Muscle layer of colon (tissue), 2 donors: ENCODE results near the gene OCIAD1.
"Not testable (repeated sequence)": the region's sequence is repeated elsewhere in the genome, so short reads cannot be mapped to it uniquely, and the experiment has no call there.

Experiments
- H3K27ac ChIP-seq: one replicate; pipeline ENCODE4 v1.7.0; 2013; ENCODE audit warnings: low read depth, mild to moderate bottlenecking, low read length, moderate library complexity
- H3K27me3 ChIP-seq, 2 donors: one replicate each; pipeline ENCODE4 v1.7.0; 2013; ENCODE audit warnings: low read length in 2 of 2, mild to moderate bottlenecking in 2 of 2; ENCODE audit not compliant: insufficient read depth in 2 of 2, control insufficient read depth in 1 of 2
- H3K36me3 ChIP-seq: one replicate; pipeline ENCODE4 v1.7.0; 2013; ENCODE audit warnings: mild to moderate bottlenecking, low read length; ENCODE audit not compliant: insufficient read depth
- H3K4me1 ChIP-seq: one replicate; pipeline ENCODE4 v1.7.0; 2013; ENCODE audit warnings: mild to moderate bottlenecking, low read length; ENCODE audit not compliant: insufficient read depth
- H3K4me3 ChIP-seq, 2 donors: one replicate each; pipeline ENCODE4 v1.7.0; 2013; ENCODE audit warnings: low read length in 2 of 2, low read depth in 1 of 2, mild to moderate bottlenecking in 1 of 2, moderate library complexity in 1 of 2
- H3K9ac ChIP-seq: one replicate; pipeline ENCODE4 v1.7.0; 2013; ENCODE audit warnings: low read length
- H3K9me3 ChIP-seq: one replicate; pipeline ENCODE4 v1.7.0; 2013; ENCODE audit warnings: mild to moderate bottlenecking, low read length
- donor health status: abdominal sarcoma.
- donor health status: Adenocarcinoma of cecum.

Gene OCIAD1

DNA sequence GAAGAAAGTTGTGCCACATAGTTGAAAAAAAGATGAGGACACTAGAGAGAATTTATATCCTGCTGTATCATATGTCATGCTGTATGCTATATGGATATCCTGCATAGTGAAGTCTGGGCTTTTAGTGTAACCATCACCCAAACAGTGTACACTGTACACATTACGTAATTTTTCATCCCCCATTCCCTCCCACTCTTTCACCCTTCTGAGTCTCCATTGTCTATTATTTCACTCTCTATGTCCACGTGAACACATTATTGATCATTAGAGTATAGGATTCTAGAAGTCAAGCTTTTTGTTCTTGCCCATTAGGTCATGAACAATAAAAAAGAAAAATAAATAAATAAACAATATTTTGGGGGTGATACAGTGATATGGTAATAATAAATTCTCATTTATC, 32.8 kb upstream of the OCIAD1 start:
- Histone ChIP-seq H3K9me3 (no peaks in the 10 kb centered on the region), H3K4me3 (no peak overlapping the region), H3K36me3 (no peaks in the 10 kb centered on the region), H3K27me3 (no peaks in the 10 kb centered on the region), H3K27ac (no peak overlapping the region), H3K4me1 (no peaks in the 10 kb centered on the region), H3K9ac (no peak overlapping the region)

DNA sequence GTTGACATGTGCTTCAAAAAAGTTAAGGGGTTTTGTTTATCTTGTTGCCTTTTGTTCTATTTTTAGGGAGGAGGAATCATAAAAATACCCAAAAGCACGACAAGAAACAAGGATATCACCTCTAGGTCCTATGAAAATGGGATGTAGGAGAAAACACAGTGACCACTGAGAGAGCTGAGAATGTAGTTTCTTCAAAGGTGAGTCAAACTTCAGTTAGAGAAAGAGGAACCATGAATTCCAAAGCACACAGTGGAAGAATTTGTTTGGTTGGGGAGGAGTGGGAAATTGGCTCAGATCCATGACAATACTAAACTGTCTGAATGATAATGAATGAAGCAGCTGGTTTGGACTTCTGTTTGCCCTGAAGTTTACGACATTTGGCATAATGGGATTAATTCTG, 31.7 kb upstream of the OCIAD1 start:
- Histone ChIP-seq H3K27ac (no peak overlapping the region), H3K36me3 (no peaks in the 10 kb centered on the region), H3K4me3 (no peak overlapping the region), H3K4me1 (no peaks in the 10 kb centered on the region), H3K9ac (no peak overlapping the region), H3K27me3 (no peaks in the 10 kb centered on the region), H3K9me3 (no peaks in the 10 kb centered on the region)

DNA sequence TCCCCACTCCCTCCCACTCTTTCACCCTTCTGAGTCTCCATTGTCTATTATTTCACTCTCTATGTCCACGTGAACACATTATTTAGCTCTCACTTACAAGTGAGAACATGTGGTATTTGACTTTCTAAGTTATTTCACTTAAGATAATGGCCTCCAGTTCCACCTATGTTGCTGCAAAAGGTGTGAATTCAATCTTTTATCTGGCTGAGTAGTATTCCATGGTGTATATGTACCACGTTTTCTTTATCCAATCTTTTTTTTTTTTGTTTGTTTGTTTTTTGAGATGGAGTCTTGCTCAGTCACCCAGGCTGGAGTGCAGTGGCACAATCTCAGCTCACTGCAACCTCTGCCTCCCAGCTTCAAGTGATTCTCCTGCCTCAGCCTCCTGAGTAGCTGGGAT, 30.7 kb upstream of the OCIAD1 start:
- not testable (repeated sequence) for H3K36me3 ChIP-seq, H3K27me3 ChIP-seq, H3K9me3 ChIP-seq, H3K9ac ChIP-seq, H3K4me1 ChIP-seq, H3K27ac ChIP-seq, H3K4me3 ChIP-seq

DNA sequence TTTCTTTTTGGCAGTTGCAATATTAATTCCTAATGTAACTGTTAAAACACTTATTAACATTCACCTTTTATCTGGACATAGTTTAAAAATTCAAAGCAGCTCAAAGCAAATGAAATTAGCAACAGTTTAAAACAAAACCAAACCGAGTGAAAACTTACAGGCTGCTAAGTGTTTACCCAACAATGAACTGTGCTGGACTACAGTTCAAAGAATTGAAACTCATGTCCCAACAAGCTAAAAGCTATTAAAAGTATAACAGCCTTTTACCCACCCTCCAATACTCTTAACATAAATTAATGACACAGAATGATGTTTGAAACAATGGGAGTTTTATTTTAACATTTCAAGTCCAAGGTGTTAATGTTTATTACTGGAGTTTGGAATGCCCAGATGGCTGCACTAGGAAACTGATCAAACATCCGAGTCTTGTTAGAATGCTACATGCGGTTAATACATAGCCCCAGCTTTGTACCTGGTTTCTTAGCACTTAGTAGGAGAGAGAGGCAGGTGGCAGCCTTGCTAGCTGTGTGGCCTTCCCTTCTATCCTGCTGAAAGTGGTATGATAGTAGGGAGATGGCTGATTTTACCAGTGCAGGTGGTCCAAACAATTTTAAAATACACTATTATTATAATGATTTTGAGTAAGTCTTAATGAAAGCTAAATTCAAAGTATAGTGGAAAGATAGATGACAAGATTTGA, 29.7 kb upstream of the OCIAD1 start:
- Histone ChIP-seq H3K27ac (no peak overlapping the region), H3K4me3 (no peak overlapping the region), H3K9ac (no peak overlapping the region), H3K36me3 (no peaks in the 10 kb centered on the region), H3K9me3 (no peaks in the 10 kb centered on the region), H3K27me3 (no peaks in the 10 kb centered on the region), H3K4me1 (no peaks in the 10 kb centered on the region)

DNA sequence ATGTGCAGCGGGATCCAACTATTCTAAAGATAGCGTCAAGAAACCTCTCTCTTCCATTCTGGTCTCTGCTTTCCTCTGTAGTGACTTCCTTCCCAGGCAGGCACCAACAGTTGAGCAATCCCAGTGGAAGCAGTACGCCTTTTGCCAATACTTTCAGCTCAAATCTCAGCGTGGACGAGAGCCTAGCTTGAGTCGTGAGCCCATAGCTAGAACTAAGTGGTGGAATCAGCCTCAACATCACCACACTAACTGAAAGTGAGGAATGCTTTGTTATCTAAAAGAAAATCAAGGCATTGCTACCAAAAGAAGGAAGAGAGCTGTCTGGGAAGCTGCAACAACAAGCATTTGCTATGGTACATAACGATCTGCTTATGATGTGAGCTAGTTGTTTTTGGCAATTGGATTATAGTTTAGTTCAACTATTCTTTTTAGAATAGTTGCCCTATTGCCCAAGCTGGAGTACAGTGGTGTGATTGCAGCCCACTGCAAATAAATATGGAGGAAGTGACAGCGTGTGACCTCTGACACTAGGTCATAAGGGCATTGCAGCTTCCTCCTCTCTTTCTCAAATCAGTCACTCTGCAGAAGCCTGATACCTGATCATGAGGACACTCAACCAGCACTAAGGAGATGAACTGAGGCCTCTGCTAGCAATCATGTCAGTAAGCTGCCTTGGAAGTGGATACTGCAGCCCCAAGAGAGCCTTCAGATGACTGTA, 26.1 kb upstream of the OCIAD1 start:
- Histone ChIP-seq H3K27ac (no peak overlapping the region), H3K4me3 (no peak overlapping the region), H3K9ac (no peak overlapping the region)

DNA sequence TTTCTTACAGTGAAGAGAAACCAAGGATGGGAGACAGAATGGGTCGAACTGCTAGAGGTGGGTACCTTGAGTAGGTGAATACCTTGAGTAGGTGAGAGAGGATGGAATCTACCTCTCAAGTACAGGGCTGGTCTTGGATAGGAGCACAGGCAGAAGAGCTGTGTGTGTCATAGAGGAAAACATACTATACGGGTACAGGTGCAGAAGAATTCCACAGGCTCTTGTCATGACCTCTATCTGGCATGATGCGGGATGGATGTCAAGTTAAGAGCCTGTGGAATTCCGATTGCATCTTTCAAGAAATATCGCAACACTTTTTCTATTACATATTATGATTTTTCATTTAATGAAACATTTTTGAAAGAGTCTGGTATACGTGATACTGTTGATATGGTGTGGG, 18.0 kb upstream of the OCIAD1 start:
- Histone ChIP-seq H3K9me3 (no peaks in the 10 kb centered on the region), H3K4me3 (no peak overlapping the region), H3K27ac (no peak overlapping the region), H3K36me3 (no peaks in the 10 kb centered on the region), H3K9ac (no peak overlapping the region), H3K27me3 (no peaks in the 10 kb centered on the region), H3K4me1 (no peaks in the 10 kb centered on the region)

More for the DNA sequence above, 26.1 kb upstream of the OCIAD1 start:
- no peaks in the 10 kb centered on the region for H3K27me3 ChIP-seq
- H3K36me3 ChIP-seq = no peaks in the 10 kb centered on the region
- H3K4me1 ChIP-seq = no peaks in the 10 kb centered on the region
- no peaks in the 10 kb centered on the region for H3K9me3 ChIP-seq

DNA sequence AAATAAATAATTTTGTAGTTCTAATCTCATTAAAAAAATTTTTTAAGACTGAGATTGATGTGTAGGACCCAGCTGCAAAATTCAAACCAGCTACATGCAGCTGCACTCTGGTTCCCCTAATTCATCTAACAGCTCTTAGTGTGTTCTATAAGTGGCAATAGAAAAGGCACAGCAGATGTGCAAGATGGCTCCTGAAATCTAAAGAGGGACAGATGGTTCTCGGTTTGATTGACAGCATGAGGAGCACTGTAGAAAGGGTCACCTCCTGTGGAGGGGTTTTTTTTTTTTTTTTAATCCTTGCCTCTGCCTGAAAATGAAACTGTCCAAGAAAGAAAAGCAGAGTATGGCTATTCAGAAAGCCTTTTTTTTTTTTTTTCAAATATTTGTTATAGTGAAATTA, 16.9 kb upstream of the OCIAD1 start:
- H3K36me3 ChIP-seq = no peaks in the 10 kb centered on the region
- no peaks in the 10 kb centered on the region for H3K9me3 ChIP-seq
- no peak overlapping the region for H3K27ac ChIP-seq
- no peaks in the 10 kb centered on the region for H3K4me1 ChIP-seq
- H3K9ac ChIP-seq = no peak overlapping the region
- H3K27me3 ChIP-seq = no peaks in the 10 kb centered on the region
- H3K4me3 ChIP-seq = no peak overlapping the region

DNA sequence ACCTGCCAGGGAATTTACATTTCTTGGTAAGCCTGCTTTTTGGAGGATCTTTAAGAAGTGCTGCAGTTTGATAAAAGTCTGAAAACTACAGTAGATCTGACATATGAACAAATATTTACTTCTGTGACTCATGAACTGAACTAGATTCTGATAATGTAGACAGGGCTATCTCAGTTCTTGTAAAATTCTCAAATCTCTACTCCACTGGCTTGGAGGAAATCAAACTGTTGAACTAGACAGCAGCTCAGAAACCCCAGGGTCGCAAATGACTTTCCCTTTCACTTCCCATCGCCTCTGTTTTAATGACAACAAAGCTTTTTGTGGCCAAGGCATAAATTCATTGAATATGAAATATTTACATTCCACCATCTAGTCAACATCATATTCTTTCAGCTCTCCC, 15.4 kb upstream of the OCIAD1 start:
- no peaks in the 10 kb centered on the region for H3K4me1 ChIP-seq
- H3K4me3 ChIP-seq = no peak overlapping the region
- no peaks in the 10 kb centered on the region for H3K9me3 ChIP-seq
- H3K27me3 ChIP-seq = no peaks in the 10 kb centered on the region
- H3K27ac ChIP-seq = no peak overlapping the region
- no peak overlapping the region for H3K9ac ChIP-seq
- no peaks in the 10 kb centered on the region for H3K36me3 ChIP-seq

DNA sequence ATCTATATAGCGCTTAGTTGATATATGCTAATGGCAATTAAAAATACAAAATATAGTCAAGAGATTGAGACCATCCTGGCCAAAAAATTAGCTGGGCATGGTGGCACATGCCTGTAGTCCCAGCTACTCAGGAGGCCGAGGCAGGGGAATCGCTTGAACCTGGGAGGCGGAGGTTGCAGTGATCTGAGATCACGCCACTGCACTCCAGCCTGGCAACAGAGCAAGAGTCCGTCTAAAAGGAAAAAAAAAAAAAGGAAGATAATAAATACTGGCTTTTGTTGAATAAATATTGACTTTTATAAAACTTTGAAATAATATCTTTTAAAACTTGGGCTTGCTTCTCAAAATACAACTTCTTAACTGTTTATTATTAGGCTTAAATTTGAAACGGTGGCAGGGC, 14.6 kb upstream of the OCIAD1 start:
- H3K4me3 ChIP-seq, H3K9me3 ChIP-seq, H3K9ac ChIP-seq, H3K4me1 ChIP-seq, H3K36me3 ChIP-seq, H3K27ac ChIP-seq, H3K27me3 ChIP-seq: not testable (repeated sequence)

DNA sequence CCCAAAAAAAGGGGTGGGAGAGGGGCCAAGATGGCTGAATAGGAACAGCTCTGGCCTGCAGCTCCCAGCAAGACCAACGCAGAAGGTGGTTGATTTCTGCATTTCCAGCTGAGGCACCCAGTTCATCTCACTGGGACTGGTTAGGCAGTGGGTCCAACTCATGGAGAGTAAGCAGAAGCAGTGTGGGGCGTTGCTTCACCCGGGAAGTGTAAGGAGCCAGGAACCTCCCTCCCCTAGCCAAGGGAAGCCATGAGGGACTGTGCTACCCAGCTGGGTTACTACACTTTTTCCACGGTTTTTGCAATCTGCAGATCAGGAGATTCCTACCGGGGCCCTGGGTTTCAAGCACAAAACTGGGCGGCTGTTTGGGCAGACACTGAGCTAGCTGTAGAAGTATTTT, 13.9 kb upstream of the OCIAD1 start:
- Histone ChIP-seq H3K4me1 (no peaks in the 10 kb centered on the region), H3K4me3 (no peak overlapping the region), H3K27ac (no peak overlapping the region), H3K9ac (no peak overlapping the region), H3K9me3 (no peaks in the 10 kb centered on the region), H3K36me3 (no peaks in the 10 kb centered on the region), H3K27me3 (no peaks in the 10 kb centered on the region)

DNA sequence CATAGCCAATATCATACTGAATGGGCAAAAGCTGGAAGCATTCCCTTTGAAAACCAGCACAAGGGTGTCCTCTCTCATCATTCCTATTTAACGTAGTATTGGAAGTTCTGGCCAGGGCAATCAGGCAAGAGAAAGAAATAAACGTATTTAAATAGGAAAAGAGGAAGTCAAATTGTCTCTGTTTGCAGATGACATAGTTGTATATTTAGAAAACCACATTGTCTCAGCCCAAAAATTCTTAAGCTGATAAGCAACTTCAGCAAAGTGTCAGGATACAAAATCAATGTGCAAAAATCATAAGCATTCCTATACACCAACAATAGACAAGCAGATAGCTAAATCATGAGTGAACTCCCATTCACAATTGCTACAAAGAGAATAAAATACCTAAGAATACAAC, 9.5 kb upstream of the OCIAD1 start:
- not testable (repeated sequence) for H3K36me3 ChIP-seq, H3K9me3 ChIP-seq, H3K9ac ChIP-seq, H3K27ac ChIP-seq, H3K4me1 ChIP-seq, H3K27me3 ChIP-seq, H3K4me3 ChIP-seq

DNA sequence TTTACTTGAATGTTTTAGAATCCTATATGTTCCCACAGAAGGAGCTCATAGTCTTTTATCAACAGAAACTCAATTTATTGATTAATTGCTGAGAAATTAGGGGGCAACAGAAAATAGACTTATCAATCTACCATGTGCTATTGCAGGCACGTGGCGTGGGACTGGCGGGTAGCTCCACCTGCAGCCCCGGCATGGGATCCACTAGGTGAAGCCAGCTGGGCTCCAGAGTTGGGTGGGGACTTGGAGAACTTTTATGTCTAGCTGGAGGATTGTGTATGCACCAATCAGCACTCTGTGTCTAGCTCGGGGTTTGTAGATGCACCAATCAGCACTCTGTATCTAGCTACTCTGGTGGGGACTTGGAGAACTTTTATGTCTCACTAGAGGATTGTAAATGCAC, 3.3 kb upstream of the OCIAD1 start:
- peaks cover 8% of the 10 kb centered on the region for H3K4me1 ChIP-seq
- H3K9ac ChIP-seq = no peak overlapping the region
- H3K27ac ChIP-seq = no peak overlapping the region
- H3K9me3 ChIP-seq = no peaks in the 10 kb centered on the region
- H3K27me3 ChIP-seq = no peaks in the 10 kb centered on the region
- H3K36me3 ChIP-seq = no peaks in the 10 kb centered on the region
- no peak overlapping the region for H3K4me3 ChIP-seq
